Erythroblast (primary cell): ENCODE data around the gene GJA3.

Experiments used
- GATA1 ChIP-seq: IDR thresholded peaks from 2 replicates; pipeline ENCODE4 v1.6.1; 2011; ENCODE audit warnings: low read depth, mild to moderate bottlenecking, control low read depth, low read length, moderate library complexity
- POLR2A ChIP-seq: IDR thresholded peaks from 2 replicates; pipeline ENCODE4 v1.6.1; 2011; ENCODE audit warnings: mild to moderate bottlenecking, low read length

DNA sequence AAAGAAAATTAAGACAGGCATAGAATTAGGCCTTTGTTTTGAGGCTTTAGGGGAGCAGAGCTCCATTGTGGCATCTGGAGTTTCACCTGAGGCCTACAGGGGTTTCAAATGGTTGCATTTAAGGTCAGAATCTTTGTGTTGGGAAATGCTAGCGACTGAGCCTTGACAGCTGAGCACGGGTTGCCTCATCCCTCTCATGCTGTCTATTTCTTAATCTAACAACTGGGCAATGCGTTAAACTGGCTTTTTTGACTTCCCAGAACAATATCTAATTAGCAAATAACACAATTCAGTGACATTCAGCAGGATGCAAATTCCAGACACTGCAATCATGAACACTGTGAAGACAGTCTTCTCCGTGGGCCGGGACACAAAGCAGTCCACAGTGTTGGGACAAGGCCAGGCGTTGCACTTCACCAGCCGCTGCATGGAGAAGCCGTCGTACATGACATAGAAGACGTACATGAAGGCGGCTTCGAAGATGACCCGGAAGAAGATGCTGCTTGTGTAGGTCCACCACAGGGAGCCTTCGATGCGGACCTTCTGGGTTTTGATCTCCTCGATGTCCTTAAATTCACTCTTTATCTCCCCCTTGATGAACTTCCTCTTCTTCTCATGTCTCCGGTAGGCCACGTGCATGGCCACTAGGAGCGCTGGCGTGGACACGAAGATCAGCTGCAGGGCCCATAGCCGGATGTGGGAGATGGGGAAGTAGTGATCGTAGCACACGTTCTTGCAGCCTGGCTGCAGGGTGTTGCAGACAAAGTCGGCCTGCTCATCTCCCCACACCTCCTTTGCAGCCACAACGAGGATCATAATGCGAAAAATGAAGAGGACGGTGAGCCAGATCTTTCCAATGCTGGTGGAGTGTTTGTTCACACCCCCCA lies 28.1 kb upstream of the GJA3 start:
- TF ChIP-seq POLR2A (no peak), GATA1 (no peak)
